ENCODE results near the gene ACKR1. TPM values are rescaled to one million over a fixed set of nuclear protein-coding genes. Genes with fewer than 3 reads are reported as not detected.

Gene ACKR1
- total and polyA plus RNA-seq, 2 of the 13 experiments (the other 11 are each of a cell fraction or from before 2014, with no cell fraction given) = not detected

- TF ChIP-seq ZNF768 (CRISPR knock-in tag; IDR thresholded peaks at IDR 0.05) (no peak; the same call in 1 of the 2 replicates), ATAD3A (CRISPR knock-in tag; IDR thresholded peaks at IDR 0.05) (peak; percentile 82; the same call in 1 of the 2 replicates), ZNF335 (CRISPR knock-in tag; IDR thresholded peaks at IDR 0.05) (peak; percentile 96), AKNA (CRISPR knock-in tag; IDR thresholded peaks at IDR 0.05; ENCODE audit: borderline replicate concordance) (peak; percentile 97), BATF2 (CRISPR knock-in tag; IDR thresholded peaks at IDR 0.05) (peak; percentile 79), ZNF3 (CRISPR knock-in tag; IDR thresholded peaks at IDR 0.05) (peak; percentile 91), MTA1 (CRISPR knock-in tag; IDR thresholded peaks at IDR 0.05; ENCODE audit: borderline replicate concordance) (no peak), JARID2 (CRISPR knock-in tag; IDR thresholded peaks at IDR 0.05; ENCODE audit: insufficient replicate concordance) (peak; percentile 99), REPIN1 (CRISPR knock-in tag; IDR thresholded peaks at IDR 0.05; ENCODE audit: borderline replicate concordance, low read depth) (peak; percentile 57; the same call in 1 of the 2 replicates), ZNF674 (CRISPR knock-in tag; IDR thresholded peaks at IDR 0.05; ENCODE audit: low read depth) (no peak), ZNF569 (CRISPR knock-in tag; IDR thresholded peaks at IDR 0.05; ENCODE audit: borderline replicate concordance) (no peak), MED13 (CRISPR knock-in tag; IDR thresholded peaks at IDR 0.05) (peak; percentile 89; the same call in 1 of the 2 replicates), ZZZ3 (CRISPR knock-in tag; IDR thresholded peaks at IDR 0.05; ENCODE audit: borderline replicate concordance) (no peak), XRCC5 (optimal IDR thresholded peaks at IDR 0.05; ENCODE audit: low read length) (no peak), PTBP1 (IDR thresholded peaks at IDR 0.05; ENCODE audit: low read depth, low read length, poor library complexity, severe bottlenecking) (no peak), KLF6 (CRISPR knock-in tag; IDR thresholded peaks at IDR 0.05) (peak; percentile 99), ZNF770 (CRISPR knock-in tag; IDR thresholded peaks at IDR 0.05) (no peak), ZFP90 (CRISPR knock-in tag; IDR thresholded peaks at IDR 0.05; ENCODE audit: borderline replicate concordance) (peak; percentile 92; the same call in 1 of the 2 replicates), ZNF431 (CRISPR knock-in tag; IDR thresholded peaks at IDR 0.05; ENCODE audit: borderline replicate concordance, low read depth) (peak; percentile 95), ATF7 (IDR thresholded peaks at IDR 0.05) (no peak), ATF7 (CRISPR knock-in tag; IDR thresholded peaks at IDR 0.05) (no peak), CREB1 (IDR thresholded peaks at IDR 0.05) (no peak), CREB1 (CRISPR knock-in tag; IDR thresholded peaks at IDR 0.05) (no peak), ZNF260 (CRISPR knock-in tag; IDR thresholded peaks at IDR 0.05; ENCODE audit: borderline replicate concordance, low read depth) (no peak)
These were observed 27.3 kb upstream of the ACKR1 start (continued) for GRCh38 chr1:159177272-159177907.

Data from HepG2 (cell line).